ENCODE measurements around the gene NPAS3.

- TF ChIP-seq CTCF (IDR thresholded peaks at IDR 0.05) (no peak), POLR2A (IDR thresholded peaks at IDR 0.05) (no peak), POLR2AphosphoS5 (IDR thresholded peaks at IDR 0.05) (no peak), EP300 (IDR thresholded peaks at IDR 0.05) (no peak)
Measured at GRCh38 chr14:33230021-33230420, 291.3 kb downstream of the NPAS3 start.
